Nephron (organoid): Measurements from ENCODE around the gene HIC1.

Experiments used
- H3K27ac Mint-ChIP-seq, 3 experiments: 2 replicates each; pipeline ENCODE4 v1.8.0; 2020; ENCODE audit warnings: mixed read lengths in 3 of 3, mild to moderate bottlenecking in 2 of 3, moderate library complexity in 1 of 3
- H3K27me3 Mint-ChIP-seq: 2 replicates; pipeline ENCODE4 v1.8.0; 2021; ENCODE audit warnings: low read depth, mild to moderate bottlenecking, moderate library complexity, mixed read lengths
- H3K36me3 Mint-ChIP-seq: 2 replicates; pipeline ENCODE4 v1.8.0; 2020; ENCODE audit warnings: low read depth, mixed read lengths
- H3K4me1 Mint-ChIP-seq: 2 replicates; pipeline ENCODE4 v1.8.0; 2020; ENCODE audit warnings: mixed read lengths
- H3K4me3 Mint-ChIP-seq, 3 experiments: 2 replicates each; pipeline ENCODE4 v1.8.0; 2020; ENCODE audit warnings: mild to moderate bottlenecking in 3 of 3, mixed read lengths in 3 of 3, moderate library complexity in 2 of 3
- H3K9me3 Mint-ChIP-seq: 2 replicates; pipeline ENCODE4 v1.8.0; 2020; ENCODE audit warnings: mixed read lengths
- TF ChIP-seq, protein P1 (sequence below), 3 experiments: fragments of 200-600 bp; sonication (generic); IDR thresholded peaks; one replicate each; pipeline ENCODE4 v1.5.0; 2021; ENCODE audit warnings: antibody characterized with exemption in 3 of 3; ENCODE audit not compliant: unreplicated experiment in 3 of 3

HIC1 gene

DNA sequence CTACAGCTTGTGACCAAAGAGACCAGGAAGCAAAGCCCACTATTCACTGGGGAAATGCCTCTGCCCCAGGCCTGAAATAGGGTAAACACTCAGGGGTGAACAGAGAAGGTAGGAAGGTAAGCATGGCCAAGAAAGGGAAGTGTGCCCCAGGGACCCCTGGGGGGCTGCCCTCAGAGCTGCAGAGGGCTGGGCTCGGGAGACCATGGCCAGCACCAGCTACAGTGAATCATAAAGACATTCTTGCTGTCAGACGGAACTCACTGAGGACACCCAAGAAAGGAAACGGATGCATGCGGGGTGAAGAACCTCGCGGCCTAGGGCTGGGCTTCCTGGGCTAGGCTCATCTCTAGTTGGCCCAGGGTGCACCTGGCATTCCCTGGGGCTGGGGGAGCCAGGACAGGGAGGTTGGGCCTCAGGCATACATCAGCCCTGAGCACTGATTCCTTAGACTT, 9.6 kb downstream of the HIC1 start:
- Mint-ChIP-seq H3K27me3 (peaks cover 29% of the 10 kb centered on the region), H3K4me3 (peak overlapping the region in 2 of 3 experiments; percentile 17 to 18), H3K36me3 (peaks cover 78% of the 10 kb centered on the region), H3K9me3 (no peaks in the 10 kb centered on the region), H3K4me1 (peaks cover 85% of the 10 kb centered on the region), H3K27ac (peak overlapping the region; percentile 83 to 95 (median 93))
- TF ChIP-seq, protein P1, sequence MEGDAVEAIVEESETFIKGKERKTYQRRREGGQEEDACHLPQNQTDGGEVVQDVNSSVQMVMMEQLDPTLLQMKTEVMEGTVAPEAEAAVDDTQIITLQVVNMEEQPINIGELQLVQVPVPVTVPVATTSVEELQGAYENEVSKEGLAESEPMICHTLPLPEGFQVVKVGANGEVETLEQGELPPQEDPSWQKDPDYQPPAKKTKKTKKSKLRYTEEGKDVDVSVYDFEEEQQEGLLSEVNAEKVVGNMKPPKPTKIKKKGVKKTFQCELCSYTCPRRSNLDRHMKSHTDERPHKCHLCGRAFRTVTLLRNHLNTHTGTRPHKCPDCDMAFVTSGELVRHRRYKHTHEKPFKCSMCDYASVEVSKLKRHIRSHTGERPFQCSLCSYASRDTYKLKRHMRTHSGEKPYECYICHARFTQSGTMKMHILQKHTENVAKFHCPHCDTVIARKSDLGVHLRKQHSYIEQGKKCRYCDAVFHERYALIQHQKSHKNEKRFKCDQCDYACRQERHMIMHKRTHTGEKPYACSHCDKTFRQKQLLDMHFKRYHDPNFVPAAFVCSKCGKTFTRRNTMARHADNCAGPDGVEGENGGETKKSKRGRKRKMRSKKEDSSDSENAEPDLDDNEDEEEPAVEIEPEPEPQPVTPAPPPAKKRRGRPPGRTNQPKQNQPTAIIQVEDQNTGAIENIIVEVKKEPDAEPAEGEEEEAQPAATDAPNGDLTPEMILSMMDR (IDR thresholded peaks at IDR 0.05; ENCODE audit: unreplicated experiment in 3 of 3) = no peak

DNA sequence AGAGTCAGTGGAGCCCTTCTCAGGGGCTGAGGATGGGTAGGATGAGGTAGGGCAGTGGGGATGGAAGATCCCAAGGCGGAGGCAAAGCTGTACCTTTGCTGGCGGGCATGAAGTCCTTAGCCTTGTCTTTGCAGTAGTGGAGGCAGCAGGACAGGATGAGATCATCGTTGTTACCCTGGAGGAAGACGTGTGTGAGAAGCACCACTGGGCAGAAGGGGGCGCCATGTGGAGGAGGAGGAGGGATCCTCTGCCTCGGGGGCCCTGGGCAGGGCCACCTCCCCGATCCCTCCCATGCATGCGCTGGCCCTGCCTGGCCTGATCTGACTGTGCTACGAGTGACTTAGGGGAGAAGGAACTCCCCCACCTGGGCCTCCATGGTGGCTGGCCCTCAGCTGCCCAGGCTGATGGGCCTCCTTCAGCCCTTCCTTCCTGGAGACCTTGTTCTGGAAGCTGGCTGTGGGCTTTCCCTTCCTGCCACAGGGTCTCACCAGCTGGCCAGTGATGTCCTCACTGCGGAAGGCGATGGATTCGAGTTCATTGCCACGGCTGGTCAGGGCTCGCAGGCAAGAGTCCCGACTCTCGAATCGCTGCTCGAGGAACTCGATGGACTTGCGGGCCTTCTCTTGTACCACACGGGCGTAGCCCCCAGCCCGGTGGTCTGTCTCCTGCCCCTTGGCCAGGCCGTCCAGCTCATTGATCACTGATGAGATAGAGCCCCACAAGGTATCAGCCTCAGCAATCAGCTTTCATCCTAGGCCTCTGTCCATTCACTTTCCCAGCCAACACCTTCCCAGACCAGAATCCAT, 10.3 kb downstream of the HIC1 start:
- TF ChIP-seq, protein P1 (IDR thresholded peaks at IDR 0.05; ENCODE audit: unreplicated experiment in 3 of 3) = peak in 2 of 3 experiments; percentile 18 to 21
- peak overlapping the region in 1 of 3 experiments; percentile 22 for H3K4me3 Mint-ChIP-seq

DNA sequence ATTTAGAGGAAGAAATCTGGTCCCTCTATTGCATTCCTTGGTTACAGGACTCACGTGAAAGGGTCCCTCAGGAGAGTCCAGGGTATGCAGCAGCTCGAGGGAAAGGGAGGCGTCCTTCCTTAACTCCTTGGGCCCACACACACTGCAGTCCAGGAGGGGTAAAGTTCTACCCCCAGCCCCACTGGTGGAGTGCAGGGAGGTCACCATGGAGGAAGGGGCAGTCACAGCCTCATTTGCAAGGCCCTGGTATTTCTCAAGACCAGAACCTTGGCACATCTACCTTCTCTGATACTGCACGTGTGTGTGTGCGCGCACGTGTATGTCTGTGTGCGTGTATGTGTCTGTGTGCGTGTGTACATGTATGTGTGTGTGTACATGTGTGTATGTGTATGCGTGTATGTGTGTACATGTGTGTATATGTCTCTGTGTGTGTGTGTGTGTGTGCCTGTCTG, 11.1 kb downstream of the HIC1 start:
- Mint-ChIP-seq H3K9me3 (no peaks in the 10 kb centered on the region), H3K4me3 (peak overlapping the region in 2 of 3 experiments; percentile 11 to 56), H3K4me1 (peaks cover 83% of the 10 kb centered on the region), H3K27ac (peak overlapping the region; percentile 83 to 96 (median 93)), H3K36me3 (peaks cover 74% of the 10 kb centered on the region), H3K27me3 (peaks cover 15% of the 10 kb centered on the region)
- TF ChIP-seq, protein P1 (IDR thresholded peaks at IDR 0.05; ENCODE audit: unreplicated experiment in 3 of 3) = no peak

More for the DNA sequence above, 10.3 kb downstream of the HIC1 start:
- Mint-ChIP-seq H3K36me3 (peaks cover 78% of the 10 kb centered on the region), H3K27ac (peak overlapping the region; percentile 83 to 96 (median 93)), H3K9me3 (no peaks in the 10 kb centered on the region), H3K27me3 (peaks cover 22% of the 10 kb centered on the region), H3K4me1 (peaks cover 86% of the 10 kb centered on the region)

DNA sequence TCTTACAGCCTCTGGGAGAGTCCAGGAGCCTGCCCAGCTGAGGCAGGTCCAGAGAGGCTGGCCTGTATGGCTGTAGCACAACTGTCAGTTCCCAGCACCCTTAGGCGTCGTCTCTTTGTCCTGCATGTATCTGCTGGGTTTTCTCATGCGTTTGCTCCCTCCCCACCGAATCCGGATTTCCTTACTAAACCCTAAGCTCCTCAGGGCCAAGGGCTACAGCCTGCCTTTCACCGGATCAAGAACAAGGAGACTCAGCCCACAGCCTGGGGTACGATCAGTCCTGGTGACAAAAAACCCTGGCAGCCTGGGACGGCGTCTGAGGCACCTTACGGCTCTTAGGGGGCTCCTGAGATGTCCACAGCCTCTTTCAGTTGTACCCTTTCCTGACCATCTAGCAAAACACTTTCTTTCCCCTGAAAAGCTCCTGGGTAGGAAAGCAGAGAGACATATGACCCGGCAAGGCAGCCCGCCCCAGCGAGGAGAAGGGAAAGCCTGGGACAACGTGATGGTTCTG, 12.2 kb downstream of the HIC1 start:
- Mint-ChIP-seq H3K27ac (peak overlapping the region; percentile 83 to 96 (median 93)), H3K4me3 (peak overlapping the region in 1 of 3 experiments; percentile 56), H3K9me3 (no peaks in the 10 kb centered on the region), H3K27me3 (peaks cover 5% of the 10 kb centered on the region), H3K36me3 (peaks cover 71% of the 10 kb centered on the region), H3K4me1 (peaks cover 87% of the 10 kb centered on the region)
- TF ChIP-seq, protein P1 (IDR thresholded peaks at IDR 0.05; ENCODE audit: unreplicated experiment in 3 of 3) = no peak

DNA sequence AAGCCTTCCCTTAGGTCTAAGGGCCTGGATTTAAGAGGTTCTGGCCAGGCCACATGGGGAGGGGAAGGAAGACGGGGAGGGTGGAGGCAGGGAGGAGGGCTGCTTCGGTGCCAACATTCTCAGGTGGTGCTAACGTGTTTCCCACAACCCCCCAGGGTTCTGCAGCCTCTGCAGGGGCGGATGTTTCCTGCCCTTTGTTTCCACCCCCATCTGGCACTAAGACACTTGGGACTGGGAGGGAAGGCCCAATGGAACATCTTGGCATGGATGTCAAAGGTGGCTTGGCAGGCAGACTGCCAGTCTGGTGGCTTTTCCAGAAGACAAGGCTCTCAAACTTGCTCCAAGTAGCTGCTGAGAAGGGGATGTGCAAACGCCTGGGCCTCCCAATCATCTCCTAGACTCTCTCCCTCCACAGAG, 12.7 kb downstream of the HIC1 start:
- Mint-ChIP-seq H3K27me3 (no peaks in the 10 kb centered on the region), H3K4me1 (peaks cover 87% of the 10 kb centered on the region), H3K9me3 (no peaks in the 10 kb centered on the region), H3K4me3 (no peak overlapping the region), H3K27ac (peak overlapping the region; percentile 83 to 96 (median 93)), H3K36me3 (peaks cover 71% of the 10 kb centered on the region)
- TF ChIP-seq, protein P1 (IDR thresholded peaks at IDR 0.05; ENCODE audit: unreplicated experiment in 3 of 3) = no peak
